GM23248 (cell line): ENCODE results near the gene PTPRN2.

Experiments
- EZH2 ChIP-seq: fragments of 200-600 bp; sonication (generic); IDR thresholded peaks from 2 replicates; pipeline ENCODE4 v1.6.1; 2018; ENCODE audit warnings: antibody characterized with exemption, mild to moderate bottlenecking; ENCODE audit not compliant: insufficient read depth, poor library complexity, severe bottlenecking
- EZH2phosphoT487 ChIP-seq: fragments of 200-600 bp; sonication (generic); IDR thresholded peaks from 2 replicates; pipeline ENCODE4 v1.6.1; 2018; ENCODE audit warnings: antibody characterized with exemption, moderate library complexity, mild to moderate bottlenecking, low read depth; ENCODE audit not compliant: insufficient read depth

- TF ChIP-seq EZH2 (no peak), EZH2phosphoT487 (no peak)
These were observed 186.3 kb downstream of the PTPRN2 start for GRCh38 chr7:158401295-158401694.
